Measurements from ENCODE around the gene FUT2. TPM values are rescaled to one million over a fixed set of nuclear protein-coding genes. Genes with fewer than 3 reads are reported as not detected.
A peak's percentile ranks its signal among the peaks of the same experiment; 100 is the strongest.
"Not testable (repeated sequence)": the region's sequence is repeated elsewhere in the genome, so short reads cannot be mapped to it uniquely, and the experiment has no call there.

FUT2 gene
- total RNA-seq, 1 donor from 2014 or later: not detected

DNA sequence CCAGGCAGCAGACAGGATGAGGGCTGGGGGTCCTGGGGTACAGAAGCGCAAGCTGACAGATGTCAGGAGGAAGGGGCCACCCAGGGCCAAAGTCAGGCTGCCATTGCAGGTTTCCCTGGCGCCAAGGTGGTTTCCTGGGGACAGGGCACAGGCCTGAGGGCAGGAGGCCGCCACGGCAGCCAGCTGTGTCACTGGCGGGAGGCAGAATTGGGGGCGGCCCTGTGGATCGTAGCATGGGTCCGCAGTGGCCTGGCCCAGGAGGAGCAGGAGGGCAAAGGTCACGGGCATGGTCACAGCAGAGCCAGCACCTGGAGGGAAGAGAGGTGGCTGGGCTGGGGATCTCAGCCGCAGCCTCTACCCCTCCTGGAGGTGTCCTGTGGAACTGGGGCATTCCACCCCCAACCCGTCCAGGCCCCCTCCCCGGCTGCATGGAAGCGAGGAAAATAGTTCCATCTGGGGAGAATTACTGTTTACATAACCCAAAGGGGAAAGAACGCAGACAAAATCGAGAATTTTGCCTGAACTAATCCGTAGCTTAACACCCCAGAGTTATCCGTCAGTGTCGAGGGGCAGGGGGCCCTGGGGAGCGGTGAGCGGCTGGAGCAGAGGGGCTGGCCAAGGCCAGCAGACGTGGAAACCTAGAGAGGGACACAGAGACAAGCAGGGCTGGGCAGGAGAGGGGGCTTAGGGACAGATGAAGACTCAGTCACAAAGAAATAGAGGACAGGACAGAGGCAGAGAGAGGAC is 24.9 kb upstream of the FUT2 start:
- no peak for DNase-seq (ENCODE audit: low read depth, low spot score)

DNA sequence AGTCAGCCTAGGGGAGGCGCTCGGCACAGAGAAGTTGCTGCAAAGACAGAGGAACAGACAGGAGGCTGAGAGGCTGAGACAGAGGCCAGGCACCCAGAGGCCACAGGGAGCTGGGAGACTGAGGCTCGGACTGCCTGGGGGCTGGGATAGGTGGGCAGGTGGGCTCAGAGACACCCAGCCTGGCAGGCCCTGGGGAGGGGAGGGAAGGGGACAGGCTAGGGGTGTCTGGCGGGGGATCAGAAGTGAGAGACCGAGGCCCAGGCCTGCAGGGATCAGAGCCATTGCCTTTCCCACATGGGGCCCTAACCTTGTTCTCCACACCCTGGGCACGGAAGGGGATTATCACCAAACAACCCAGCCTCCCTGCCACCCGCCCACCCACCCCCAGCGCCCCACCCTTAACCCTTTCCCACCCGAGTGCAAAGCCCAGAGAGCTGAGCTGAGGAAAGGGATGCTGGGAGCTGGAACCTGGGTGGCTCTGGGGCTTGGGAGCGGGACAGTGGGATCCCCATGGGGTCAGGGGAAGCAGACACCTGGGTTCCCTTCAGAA is 24.2 kb upstream of the FUT2 start:
- no peak for DNase-seq (ENCODE audit: low read depth, low spot score)

DNA sequence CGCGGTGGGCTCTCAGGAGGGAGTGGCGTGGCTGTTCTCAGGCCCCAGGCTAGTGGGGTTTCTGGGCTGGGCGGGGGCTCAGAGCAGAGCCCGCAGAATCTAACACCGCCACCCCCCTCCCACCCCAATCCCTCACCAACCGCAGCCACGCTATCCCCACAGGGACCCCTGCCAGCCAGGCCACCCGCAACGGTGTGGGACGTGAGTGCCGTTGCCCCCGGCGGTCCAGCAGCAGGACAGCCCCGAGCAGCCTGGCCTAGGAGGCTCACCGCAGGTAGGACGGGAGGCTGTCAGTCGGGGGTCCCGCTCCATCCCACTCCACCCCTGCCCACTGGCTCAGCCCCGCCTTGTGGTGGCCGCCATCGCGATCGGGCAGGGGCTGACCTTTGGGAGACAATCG is 22.8 kb upstream of the FUT2 start, which contains the start of gene NTN5:
Gene NTN5, minus strand, starts transcription at position 24 of the 400 bp plus-strand sequence. CDS start 2,031 bp downstream, outside the sequence.
- no peak for DNase-seq (ENCODE audit: low read depth, low spot score)

DNA sequence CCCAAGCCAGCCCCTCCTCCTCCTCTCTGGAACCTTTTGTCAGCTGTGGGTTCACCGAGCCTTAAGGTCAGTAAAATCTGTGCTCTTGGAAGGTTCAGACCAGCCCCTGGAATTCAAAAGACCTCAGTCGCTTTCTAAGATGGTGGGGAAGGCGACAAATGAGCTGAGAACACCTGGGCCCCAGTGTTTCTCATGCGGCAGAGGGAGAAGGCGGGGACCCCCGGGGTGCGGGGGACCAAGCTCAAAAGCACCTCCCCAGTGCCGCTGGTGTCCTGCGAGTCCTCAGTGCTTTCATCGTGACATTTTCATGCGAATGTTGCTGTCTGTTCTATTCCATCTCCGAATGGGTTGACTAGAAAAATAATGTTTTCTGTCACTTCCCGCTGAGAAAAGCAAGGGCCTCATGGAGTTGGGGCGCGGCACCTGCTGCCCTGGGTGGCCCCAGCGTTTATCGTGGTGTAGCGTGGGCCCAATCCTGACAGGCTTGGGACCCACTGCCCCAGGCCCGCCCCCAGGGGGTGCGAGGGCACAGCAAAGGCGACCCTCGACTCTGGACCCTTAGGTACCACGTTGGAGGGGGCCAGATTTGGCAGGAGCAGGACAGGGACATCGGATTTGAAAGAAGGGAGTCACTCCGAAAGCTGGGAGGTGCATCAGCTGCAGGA is 22.2 kb upstream of the FUT2 start:
- no peak for DNase-seq (ENCODE audit: low read depth, low spot score)

DNA sequence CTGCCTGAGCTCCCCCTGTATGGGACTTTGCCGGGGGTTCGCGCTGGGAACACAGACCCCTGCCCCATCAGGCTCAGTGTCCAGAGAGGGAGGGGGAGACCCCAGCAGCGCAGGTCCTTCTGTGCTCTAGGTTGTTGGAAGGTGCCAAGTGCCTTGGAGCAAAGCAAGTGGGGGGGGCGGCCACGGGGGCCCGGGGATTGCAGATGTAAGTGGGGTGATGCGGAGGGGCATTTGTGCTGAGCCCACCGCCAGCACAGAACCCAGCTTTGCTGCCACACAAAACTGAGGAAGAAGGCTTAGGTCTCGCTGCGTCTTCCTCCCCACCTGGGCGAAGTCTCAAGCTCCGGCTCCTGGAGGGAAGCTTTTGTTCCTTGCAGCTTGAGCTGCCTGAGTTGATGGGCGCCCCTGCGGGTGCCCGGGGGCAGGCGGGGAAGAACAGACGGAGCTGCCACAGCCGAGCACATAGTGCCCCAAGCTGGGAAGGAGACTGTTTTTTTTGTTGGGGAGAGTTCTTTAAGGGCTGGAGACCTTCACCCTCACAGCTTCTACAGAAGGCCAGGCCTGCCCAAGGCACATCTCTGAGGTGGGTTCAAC is 21.5 kb upstream of the FUT2 start:
- no peak for DNase-seq (ENCODE audit: low read depth, low spot score)

DNA sequence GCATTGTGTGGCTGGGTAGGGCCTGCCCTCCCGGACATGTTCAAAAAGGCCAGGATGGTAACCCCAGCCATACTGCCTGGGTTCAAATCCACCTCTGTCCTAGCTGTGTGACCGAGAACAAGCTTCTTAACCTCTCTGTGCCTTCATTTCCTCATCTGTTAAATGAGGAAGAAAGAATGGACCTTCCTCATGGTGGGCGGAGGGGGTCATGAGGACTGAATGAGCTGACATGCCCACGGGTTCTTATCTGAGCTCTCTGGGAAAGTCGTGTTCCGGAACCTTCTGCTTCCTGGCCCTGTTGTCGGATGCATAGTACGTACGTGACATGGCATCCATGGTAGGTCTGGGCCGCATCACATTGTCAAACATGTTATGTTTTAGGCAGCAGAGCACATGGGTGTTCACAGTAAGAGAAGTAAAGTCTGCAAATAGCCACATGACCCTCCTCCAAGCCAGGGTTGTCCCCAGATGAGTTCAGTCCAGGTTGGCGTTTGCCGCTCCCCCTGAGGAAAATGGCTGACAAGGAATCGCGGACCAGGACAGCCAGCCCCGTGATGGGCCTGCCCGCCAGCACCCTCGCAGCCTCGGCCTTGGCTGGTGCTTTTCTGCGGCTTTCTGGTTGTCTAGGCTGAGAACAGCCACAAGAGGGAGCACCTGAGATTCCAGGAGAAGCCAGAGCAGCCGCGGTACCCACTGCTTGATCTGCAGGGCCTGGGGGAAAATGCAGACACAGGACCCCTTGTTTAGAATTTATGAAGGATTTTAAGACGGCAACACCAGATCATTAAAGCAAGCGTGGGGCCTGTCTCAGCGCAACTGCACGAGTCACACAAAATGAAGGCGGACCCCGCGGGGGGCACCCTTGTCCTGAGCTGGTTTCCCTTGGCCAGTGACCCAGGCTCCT is 20.6 kb upstream of the FUT2 start:
- peak; percentile 58 for DNase-seq (ENCODE audit: low read depth, low spot score)

DNA sequence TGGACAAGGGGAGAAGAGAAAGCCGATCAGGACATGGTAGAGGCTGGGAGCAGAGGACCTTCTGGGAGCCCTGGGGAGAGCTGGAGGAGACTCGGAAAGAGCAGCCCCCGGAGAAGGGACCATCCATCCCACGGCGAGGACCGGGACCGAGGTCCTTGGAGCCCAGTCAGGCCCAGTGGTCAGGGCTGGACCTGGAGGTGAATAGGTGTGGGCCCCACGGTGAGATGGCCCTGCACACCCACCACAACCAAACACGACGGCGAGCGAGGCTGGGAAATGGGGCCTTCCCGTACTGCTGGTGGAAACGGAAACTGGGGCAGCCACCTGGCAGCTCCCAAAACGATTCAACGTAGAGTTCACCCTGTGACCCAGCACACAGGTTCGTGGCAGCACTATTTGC is 19.3 kb upstream of the FUT2 start:
- no peak for DNase-seq (ENCODE audit: low read depth, low spot score)

DNA sequence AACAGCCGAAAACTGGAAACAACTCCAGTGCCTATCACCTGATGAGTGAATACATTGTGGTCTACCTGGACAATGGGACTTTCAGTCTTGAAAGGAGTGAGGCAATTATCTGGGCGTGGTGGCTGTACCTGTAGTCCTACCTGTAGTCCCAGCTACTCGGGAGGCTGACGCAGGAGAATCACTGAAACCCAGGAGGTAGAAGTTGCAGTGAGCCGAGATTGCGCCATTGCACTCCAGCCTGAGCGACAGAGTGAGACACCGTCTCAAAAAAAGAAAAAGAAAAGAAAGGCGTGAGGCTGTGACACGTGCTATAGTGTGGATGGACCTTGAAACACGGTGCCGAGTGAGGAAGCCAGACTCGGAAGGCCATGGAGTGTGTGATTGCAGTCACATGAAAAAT is 18.9 kb upstream of the FUT2 start:
- no peak for DNase-seq (ENCODE audit: low read depth, low spot score)

DNA sequence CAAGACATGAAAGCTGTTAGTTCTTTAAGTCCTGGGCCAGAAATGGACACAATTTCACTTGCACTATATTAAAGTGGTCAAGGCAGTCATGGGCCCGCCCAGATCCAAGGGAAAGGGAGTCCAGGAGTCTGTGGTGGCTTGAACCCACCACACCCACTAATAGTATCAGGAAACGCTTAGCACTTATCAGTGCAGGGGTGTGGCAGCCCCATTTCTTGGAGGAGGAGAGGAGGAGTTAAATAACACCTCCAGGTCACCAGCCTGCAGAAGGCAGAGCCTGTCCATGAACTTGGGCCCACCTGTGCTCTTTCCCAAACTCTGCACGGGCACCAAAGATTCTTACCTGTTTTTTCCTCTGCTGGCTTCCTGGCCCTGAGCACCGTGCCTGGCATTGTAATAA is 17.6 kb upstream of the FUT2 start:
- no peak for DNase-seq (ENCODE audit: low read depth, low spot score)

DNA sequence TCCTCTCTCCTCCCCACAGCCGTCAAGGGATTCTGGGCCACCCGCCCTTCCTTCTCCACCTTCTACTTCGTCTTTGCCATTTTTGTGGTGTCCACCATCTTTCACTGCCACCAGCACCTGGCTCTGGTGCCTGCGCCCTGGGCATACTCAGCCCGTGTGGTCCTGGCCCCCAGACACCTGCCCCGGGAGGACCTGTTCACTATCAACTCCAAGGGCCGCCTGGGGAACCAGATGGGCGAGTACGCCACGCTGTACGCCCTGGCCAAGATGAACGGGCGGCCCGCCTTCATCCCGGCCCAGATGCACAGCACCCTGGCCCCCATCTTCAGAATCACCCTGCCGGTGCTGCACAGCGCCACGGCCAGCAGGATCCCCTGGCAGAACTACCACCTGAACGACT is 15.8 kb upstream of the FUT2 start:
- not testable (repeated sequence) for DNase-seq (ENCODE audit: low read depth, low spot score)

DNA sequence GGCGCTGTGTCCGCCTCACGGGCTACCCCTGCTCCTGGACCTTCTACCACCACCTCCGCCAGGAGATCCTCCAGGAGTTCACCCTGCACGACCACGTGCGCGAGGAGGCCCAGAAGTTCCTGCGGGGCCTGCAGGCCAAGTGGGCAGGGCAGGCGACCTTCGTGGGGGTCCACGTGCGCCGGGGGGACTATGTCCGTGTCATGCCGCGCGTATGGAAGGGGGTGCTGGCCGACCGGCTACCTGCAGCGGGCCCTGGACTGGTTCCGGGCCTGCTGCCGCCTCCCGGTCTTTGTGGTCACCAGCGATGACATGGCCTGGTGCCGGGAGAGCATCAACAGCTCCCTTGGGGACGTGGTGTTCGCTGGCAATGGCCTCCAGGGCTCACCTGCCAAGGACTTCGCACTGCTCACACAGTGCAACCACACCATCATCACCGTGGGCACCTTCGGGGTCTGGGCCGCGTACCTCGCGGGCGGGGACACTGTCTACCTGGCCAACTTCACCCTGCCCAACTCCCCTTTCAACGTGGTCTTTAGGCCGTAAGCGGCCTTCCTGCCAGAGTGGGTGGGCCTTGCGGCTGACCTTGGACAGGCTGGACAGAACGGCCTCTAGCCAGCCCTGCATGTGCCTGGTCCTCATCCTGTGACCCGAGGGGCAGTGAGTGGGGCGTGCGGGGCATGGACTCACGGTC is 15.2 kb upstream of the FUT2 start:
- DNase-seq (ENCODE audit: low read depth, low spot score): no peak

DNA sequence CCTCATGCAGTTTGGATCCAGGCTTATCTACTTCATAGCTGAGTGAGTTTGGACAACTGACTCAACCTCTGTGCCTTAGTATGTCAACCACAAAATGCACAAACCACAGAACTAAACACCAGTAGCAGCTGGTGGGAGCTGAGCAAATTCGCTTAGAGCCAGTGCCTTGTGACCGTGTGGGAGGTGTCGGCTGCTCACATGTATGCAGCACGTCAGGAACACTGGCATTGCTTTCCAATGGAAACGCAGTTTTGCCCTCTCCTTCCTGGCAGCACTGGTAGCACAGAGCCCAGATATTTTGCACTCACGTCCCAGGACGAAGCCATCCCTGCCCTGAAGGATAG is 14.7 kb upstream of the FUT2 start:
- no peak for DNase-seq (ENCODE audit: low read depth, low spot score)

DNA sequence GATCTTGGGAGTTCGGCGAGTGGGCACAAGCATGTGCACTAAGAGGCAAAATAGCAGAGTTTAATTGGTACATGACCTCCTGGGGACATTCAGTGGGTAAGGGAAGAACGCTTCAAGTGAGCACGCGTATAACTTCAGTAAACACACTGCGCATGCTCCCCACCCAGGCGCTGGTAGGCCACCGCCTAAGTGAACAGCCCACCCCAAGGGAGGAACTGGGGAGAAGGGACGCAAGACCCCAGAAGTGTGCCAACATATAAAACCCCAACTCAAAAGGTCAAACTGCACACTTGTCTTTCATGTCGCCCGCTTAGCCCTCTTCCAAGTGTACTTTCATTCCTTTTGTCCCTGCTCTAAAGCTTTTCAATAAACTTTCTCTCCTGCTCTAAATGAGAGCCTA is 12.4 kb upstream of the FUT2 start:
- DNase-seq (ENCODE audit: low read depth, low spot score): no peak

DNA sequence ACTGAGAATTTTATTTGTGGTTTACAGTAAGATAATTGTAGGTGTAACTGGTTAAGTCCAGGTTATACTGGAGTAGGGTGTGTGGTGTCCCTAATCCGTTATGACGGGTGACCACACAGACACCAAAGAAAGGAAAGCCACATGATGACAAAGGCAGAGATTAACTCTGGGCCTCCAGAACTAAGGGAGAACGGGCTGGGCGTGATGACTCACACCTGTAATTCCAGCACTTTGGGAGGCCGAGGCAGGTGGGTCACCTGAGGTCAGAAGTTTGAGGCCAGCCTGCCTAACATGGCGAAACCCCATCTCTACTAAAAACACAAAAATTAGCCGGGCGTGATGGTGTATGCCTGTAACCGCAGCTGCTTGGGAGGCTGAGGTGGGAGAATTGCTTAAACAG is 10.2 kb upstream of the FUT2 start:
- no peak for DNase-seq (ENCODE audit: low read depth, low spot score)

DNA sequence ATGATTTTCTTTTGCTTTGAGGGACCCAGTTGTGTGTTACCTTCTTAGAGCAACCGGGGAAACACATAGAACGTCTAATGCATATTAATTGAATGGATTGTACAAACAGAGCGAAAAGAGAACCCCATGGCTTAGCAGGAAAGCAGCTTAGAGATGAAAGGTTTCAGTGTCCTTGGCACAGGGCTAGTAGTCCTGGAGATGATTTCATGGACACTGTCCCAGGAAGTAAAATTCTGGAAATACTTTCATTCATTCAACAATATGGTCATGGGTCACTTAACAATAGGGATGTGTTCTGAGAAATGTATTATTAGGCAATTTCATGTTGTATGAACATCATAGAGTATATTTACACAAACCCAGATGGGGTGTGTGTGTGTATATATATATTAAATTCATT is 9.7 kb upstream of the FUT2 start:
- no peak for DNase-seq (ENCODE audit: low read depth, low spot score)

DNA sequence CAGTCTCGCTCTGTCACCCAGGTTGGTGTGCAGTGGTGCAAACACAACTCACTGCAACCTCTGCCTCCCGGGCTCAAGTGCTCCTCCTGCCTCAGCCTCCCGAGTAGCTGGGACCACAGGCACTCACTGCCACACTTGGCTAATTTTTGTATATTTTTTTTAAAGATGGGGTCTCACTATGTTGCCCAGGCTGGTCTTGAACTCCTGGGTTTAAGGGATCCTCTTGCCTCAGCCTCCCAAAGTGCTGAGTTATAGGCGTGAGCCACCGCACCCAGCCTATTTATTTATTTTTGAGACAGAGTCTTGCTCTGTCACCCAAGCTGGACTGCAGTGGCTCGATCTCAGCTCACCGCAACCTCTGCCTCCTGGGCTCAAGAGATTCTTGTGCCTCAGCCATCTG is 9.1 kb upstream of the FUT2 start:
- DNase-seq (ENCODE audit: low read depth, low spot score): not testable (repeated sequence)

DNA sequence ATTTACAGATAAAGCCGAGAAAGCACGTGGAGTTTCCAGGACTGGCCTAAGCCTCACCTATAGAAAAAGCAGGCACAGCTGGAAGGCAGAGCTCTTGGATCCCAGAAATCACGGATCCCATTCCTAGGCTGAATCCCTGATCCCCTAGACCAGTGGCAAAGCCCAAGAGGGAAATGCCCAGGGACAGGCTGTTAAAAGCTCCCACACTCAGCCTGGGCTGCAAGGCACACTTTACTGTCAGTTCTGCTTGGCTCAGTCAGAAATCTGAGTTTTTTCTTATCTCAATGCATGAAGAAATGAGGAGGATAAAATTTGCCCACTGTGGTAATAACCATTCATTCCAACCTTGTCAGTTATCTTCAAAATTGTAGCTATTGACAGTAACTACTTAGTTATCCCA is 8.0 kb upstream of the FUT2 start:
- no peak for DNase-seq (ENCODE audit: low read depth, low spot score)

DNA sequence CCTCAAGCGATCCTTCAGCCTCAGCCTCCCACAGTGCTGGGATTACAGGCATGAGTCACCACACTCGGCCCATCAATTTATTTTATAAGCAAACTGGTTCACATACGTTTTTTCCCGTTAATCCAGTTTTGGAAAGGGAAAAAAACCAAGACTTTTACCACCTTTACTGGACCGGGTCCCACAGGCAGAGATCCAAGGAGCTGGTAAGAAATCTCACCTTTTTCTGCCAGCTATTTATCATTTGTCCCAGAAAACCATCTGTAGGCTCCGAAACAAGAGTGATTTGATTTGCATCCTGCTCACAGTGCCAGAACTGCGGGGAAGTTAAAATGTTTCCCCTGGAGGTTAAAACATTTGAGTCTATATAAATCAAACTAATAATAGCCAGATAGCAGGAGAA is 6.3 kb upstream of the FUT2 start:
- DNase-seq (ENCODE audit: low read depth, low spot score): no peak

DNA sequence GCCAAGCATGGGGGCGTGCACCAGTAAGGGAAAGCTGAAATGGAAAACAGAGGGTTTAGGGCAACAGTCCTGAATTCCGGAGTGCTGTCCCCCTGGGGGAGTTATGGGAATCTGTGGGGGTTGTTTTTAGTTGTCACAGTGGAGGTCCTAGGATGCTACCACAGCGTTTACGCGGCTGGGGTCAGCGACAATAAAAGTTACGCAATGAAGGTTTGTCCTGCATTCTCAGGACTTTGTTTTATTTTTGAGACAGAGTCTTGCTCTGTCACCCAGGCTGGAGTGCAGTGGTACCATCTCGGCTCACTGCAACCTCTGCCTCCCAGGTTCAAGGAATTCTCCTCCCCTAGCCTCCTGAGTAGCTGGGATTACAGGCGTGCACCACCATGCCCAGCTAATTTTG is 2.1 kb upstream of the FUT2 start:
- not testable (repeated sequence) for DNase-seq (ENCODE audit: low read depth, low spot score)

DNA sequence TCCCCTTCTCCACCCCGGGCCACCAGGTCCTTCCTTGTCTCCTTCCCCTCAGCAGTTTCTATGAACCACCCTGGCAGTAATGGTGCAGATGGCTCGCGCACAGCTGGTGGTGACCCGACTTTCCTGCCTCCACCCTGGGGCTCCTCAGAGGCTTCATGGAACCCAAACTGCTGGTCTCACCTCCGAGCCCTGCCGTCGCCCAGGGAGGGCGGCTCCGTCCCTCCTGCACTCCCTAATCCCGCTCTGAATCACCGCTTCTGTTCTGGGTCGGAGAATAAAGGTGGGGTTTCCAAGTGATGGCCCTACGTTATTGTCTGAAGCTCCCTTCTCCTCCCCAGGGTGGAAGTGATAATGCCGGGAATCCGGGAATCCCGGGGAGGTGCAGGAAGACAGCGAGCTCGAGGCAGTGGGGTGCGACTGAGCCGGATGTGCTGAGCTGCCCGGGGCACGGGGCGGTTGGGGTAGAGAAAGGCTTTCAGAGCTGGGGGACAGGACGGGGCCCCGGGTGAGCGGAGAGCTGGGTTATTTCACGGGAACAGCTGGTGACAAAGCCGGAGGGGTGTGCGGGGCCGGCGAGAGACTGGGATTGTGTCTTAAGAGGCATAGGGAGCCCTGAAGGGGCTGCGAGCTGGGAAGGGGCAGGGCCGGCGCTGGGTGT is 711 bp downstream of the FUT2 start:
- no peak for DNase-seq (ENCODE audit: low read depth, low spot score)

All from pulmonary artery endothelial cell (primary cell).